G401.6 (cell line): Measurements from ENCODE around the gene ABHD17A.
"Not testable (repeated sequence)": the region's sequence is repeated elsewhere in the genome, so short reads cannot be mapped to it uniquely, and the experiment has no call there.

Experiments used
- FAIRE-seq: peaks from 2 replicates; lab custom pipeline; 2012; peaks lifted over from hg19 to GRCh38; lab: Jason Lieb, UNC

Gene ABHD17A

GRCh38 chr19:1880611-1881392, 4.5 kb downstream of the ABHD17A start:
- FAIRE-seq: no peak

DNA sequence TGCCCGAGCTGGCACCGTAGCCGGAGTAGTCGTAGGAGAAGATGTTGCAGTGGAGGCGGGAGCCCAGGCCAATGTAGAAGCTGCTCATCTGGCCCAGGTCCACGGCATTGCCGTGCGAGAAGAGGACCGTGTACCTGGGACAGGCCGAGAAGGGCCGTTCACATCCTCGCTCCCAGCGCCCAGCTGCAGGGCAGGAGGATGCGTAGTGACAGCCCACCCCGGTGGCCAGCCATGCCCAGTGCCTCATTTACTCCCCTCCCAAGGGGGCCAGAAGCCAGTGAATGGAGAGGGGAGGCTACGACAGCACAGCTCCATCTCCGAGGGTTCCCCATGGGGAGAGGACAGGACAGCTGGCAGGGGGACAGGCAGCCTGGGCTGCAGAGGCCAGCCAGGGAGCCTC, 5.3 kb downstream of the ABHD17A start:
- FAIRE-seq: not testable (repeated sequence)

DNA sequence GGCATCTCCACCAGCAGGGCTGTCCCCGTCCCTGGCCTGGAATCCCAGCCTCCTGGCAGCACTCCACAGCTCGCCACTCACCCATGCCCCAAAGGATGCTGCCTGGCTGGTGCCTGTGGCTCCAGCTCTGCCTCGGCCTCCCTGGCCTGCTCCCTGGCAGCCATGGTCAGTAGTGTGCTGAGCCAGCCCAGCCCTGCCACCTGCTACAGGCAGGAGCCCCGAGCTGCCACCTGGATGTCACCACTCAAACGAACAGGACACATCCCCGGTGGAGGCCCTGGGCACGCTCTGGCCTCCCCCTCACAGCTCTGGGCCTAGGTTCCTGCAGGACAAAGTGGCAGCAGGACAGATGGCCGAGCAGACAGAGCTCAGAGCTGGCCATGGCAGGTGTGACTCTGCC, 6.7 kb downstream of the ABHD17A start:
- FAIRE-seq: not testable (repeated sequence)

- FAIRE-seq: not testable (repeated sequence)
These were observed 8.0 kb downstream of the ABHD17A start for GRCh38 chr19:1877280-1877660.

DNA sequence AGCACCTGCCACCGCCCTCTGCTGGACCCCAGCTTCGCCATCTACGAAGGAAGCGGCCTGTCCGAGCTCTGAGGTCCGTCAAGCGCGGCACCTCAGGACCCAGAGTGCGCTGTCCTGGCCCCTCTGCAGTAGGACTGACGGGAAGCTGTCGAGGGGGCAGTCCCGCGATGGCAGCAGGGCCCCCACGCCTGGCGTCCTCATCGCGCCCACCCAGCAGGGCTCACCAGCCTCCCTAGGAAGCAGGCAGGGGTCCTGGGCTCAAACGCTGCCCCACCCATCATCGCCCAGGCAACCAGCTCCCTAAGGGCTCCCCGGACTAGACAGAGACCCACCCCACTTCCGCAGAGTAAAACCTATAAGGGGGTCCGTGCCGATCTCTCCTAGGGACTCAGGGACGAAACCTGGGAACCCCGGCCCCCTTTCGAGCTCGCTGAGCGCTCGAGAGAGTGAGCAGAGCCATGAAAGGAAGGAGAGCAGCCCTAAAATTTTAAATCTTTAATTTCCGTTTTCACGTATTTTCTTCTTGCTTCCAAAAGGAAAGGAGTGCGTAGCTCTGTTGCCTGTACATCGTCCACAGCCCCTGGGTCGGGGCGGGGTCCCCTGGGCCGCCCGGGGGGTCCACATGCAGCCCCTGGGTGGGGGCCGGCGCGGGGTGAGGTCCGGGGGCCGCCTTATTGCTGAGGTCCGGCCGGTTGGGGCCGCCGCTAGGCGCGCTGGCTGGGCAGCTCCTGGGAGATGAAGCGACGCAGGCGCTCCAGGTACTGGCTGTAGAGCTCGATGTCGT, 8.6 kb downstream of the ABHD17A start:
- FAIRE-seq: not testable (repeated sequence)

GRCh38 chr19:1875646-1876495, 9.4 kb downstream of the ABHD17A start:
- FAIRE-seq: peak; percentile 91

DNA sequence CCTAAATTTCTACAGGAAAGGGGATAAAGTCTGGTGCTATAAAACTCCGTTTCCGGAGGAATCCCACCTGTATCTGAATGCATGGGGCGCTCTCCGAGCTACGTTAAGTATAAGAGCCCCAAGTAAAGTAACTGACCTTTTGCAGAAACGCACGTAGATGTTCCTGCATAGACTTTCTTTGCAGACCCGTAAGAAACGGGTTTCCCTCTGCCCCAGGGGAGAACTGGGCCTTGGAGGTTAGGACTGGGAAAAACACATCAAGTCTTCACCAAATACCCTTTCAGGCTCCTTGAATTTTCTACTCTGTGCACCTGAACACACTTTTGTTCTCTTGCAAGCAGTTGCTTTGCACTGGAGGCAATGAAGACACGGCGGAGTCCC, 10.0 kb downstream of the ABHD17A start:
- not testable (repeated sequence) for FAIRE-seq

DNA sequence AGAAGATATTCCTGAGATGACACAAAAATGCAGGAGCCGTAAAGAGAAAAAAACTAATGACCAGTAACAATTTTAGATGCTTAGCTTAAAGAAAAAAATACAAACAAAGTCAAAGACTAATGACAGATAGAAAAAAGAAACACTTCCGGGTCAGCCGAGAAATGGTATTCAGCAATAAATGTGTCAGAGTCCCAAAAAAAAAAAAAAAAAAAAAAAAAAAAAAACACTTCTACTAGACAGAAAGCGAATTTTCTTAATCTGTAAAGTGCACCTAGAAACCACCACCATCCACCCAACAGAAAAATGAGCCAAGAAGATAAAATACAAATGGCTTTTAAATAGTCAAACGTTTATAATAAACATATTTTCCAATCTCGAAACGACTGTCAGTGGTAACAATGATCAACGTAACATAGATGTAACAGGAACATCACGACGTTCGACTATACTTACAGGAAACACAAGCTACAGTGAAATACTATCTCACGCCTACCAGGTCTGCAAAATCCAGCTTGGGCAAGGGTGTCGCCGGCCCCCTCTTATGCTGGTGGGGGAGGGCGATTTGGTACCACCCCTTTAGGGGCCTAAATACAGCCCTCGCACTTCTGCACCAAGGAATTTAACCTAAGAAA, 10.6 kb downstream of the ABHD17A start:
- FAIRE-seq: peak; percentile 80

DNA sequence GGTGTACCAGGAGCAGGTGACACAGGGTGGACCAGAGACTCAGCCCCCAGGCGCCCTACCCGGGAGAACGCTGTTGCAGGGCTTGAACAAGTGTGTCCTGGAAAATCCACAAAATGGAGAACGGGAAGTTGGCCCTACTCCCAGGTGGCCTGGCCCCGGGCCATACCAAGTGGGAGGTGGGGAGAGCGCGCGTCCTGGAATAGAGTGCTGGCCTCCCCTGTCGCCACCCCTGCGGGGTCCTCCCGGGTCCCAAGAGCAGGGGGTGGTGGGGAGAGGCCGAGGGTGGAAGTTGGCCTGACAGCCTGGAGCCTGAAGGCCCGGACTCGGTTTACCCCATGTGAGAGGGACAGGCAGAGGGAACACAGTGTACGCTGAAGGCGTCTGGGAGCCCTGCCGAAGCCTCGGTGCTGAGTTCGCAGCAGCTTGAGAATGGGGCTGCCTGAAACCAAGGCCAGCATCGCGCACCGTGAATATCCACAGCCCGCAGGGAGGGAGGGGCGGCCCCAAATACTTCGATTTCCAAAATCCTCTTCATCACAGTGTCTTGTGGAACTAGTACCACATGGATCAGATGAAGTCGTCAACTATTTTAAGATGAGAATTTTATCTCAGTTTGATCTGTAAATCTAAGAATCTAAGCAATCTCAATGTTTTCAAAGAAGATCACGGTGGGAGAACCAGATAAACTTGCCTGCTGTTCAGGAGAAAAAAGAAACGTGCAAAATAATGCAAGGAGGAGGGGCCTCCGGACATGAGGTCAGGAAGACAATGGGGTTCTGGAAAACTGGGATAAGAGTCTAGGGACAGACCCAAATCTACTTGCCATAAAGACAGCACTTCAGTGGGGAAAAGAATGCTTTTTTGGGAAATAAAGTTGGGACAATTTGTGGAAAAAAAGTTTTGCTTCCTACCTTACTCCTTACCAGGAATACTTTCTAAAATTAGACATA, 11.5 kb downstream of the ABHD17A start:
- FAIRE-seq: no peak

GRCh38 chr19:1872807-1873523, 12.3 kb downstream of the ABHD17A start:
- no peak for FAIRE-seq

DNA sequence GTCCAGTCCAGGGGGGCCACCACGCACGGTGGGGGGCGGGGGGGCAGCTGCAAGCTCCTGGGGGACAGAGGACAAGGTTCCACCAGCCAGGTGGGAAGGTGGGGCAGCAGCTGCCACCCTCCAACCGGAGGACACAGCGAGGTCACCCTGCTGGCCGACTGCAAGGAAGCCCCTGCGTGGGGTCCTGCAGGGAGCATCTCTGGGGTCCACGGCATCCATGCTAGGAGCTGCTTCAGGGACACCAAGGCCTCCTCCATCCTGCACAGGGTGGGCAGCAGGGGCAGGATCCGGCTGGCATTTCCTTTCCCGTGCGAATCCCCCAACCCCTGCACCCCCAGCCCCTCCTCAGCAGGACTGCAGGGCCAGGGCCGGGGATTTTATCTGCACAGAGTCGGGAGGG, 13.7 kb downstream of the ABHD17A start:
- FAIRE-seq: no peak

- FAIRE-seq: no peak
These were observed 14.1 kb downstream of the ABHD17A start for GRCh38 chr19:1871140-1871597.

GRCh38 chr19:1868971-1869370, 16.3 kb downstream of the ABHD17A start:
- no peak for FAIRE-seq

DNA sequence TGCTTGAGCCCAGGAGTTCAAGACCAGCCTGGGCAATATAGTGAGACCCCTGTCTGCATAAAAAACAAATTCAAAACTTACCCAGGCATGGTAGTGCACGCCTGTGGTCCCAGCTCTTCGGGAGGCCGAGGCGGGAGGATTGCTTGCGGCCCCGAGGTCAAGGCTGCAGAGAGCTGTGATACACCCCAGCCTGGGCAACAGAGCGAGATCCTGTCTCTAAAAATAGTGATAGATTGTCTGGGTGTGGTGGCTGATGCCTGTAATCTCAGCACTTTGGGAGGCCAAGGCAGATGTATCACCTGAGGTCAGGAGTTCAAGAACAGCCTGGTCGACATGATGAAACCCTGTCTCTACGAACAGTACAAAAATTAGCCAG, 18.0 kb downstream of the ABHD17A start:
- no peak for FAIRE-seq

- FAIRE-seq: no peak
These were observed 18.5 kb downstream of the ABHD17A start for GRCh38 chr19:1866693-1867348.

- no peak for FAIRE-seq
These were observed 19.9 kb downstream of the ABHD17A start for GRCh38 chr19:1865172-1866010.

DNA sequence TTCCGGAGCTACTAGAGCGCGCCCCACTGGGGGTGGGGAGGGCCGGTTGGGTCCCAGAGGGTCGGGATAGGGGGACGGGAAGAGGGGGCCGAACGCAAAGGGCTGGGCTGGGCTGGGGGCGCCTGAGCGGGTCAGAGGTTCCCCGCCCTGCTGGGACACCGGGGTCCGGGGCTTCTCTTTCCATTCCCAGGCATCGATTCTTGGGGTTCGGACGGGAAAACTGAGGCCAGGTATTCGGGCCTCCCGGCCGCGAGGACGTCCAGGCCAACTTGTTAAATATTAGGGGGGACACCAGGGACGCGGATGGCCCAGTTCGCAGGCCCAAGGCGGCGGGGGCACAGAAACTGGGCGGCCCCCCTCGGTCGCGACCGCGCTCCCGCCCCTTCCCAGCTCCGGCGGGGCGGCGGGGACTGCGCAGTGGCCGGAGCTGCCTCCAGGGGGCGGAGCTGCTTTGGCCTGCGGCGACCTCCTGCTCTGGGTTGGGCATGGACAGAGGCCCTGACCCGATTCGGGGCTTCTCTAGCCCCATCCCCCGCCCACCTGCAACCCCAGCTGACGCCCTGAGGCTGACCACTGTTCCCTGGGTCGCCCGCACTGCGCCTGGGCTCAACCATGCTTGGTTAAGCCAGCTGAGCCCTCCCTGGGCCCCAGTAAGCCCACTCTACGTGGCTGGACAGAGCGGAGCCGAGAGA, 20.7 kb downstream of the ABHD17A start:
- FAIRE-seq: no peak
